Measurements from ENCODE around the gene CNTN1. TPM values are rescaled to one million over a fixed set of nuclear protein-coding genes. Genes with fewer than 3 reads are reported as not detected.

The CNTN1 gene
- total and polyA plus RNA-seq, 10 of the 15 experiments (the other 5 are each of a cell fraction or from before 2014, with no cell fraction given): 0.06 to 0.14 TPM; not detected in 8

- ATAC-seq (no peak), FAIRE-seq (no peak), DNase-seq (ENCODE audit: low read depth, low spot score) (no peak)
- Histone ChIP-seq H3K79me2 (ENCODE audit: control insufficient read depth, insufficient read depth, low read length) (no peaks in the 10 kb centered on the region), H3K9me3 (replicated peaks; ENCODE audit: control insufficient read depth, insufficient read depth, low read length) (no peaks in the 10 kb centered on the region), H3K9ac (ENCODE audit: control insufficient read depth, insufficient read depth, low read length) (no peak overlapping the region), H3K4me1 (ENCODE audit: control insufficient read depth, insufficient read depth, low read length) (no peaks in the 10 kb centered on the region), H3K27me3 (replicated peaks in 1 of 2; ENCODE audit: control insufficient read depth in 2 of 2, insufficient read depth in 2 of 2, low read length in 1 of 2) (no peaks in the 10 kb centered on the region), H4K20me1 (ENCODE audit: control insufficient read depth, insufficient read depth) (no peaks in the 10 kb centered on the region), H3K4me3 (no peak overlapping the region), H3K36me3 (ENCODE audit: control insufficient read depth in 2 of 2, insufficient read depth in 2 of 2, low read length in 1 of 2) (no peaks in the 10 kb centered on the region), H3K27ac (ENCODE audit: control insufficient read depth, insufficient read depth) (no peak overlapping the region), H3K4me2 (ENCODE audit: control insufficient read depth, insufficient read depth) (no peak overlapping the region), H2AFZ (ENCODE audit: control insufficient read depth, low read depth, low read length) (no peak overlapping the region)
- intact Hi-C loops (cut with micrococcal nuclease; ENCODE audit: unreplicated experiment) (no loop called here), in situ Hi-C loops (cut with MboI) (no loop called here)
- ChIA-PET SMC1A (ENCODE audit: uncharacterized antibody, unreplicated experiment) (no interaction called here), RAD21 (ENCODE audit: unreplicated experiment) (no interaction called here), CTCF (no interaction called here), POLR2A (no interaction called here)
- no peak for TF ChIP-seq TBL1XR1 (IDR thresholded peaks at IDR 0.05; ENCODE audit: low read depth, low read length)
- 8% methylated on average over 2 of the region's 2 CpGs for WGBS (ENCODE audit: insufficient coverage, insufficient replicate concordance, low lambda C conversion rate, missing lambda C conversion rate)
- no TSS peak for BruUV-seq (replicated peaks)
These were observed 141.6 kb downstream of the CNTN1 start for GRCh38 chr12:40833818-40834217.

DNA sequence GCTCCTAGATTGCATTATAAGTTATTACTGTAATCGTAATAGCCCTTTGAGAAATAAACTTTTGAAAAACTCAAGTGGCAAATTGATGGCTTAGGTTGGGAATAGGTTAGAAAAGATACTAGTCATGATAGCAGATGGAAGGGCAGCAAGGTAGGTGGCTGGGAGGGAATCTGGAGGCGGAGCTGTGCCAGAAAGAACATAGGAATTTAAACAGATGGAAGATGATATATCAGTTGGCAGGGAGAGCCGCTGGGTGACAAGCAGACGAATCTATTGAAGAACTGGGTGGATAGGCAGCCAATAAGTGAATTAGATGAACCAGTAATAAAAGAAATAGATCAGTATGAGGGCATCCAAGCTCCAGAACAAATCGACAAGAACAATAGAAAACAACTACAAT lies 142.1 kb downstream of the CNTN1 start:
- intact Hi-C loops (cut with micrococcal nuclease; ENCODE audit: unreplicated experiment) (no loop called here), in situ Hi-C loops (cut with MboI) (no loop called here)
- H3K4me1 ChIP-seq (ENCODE audit: control insufficient read depth, insufficient read depth, low read length): no peaks in the 10 kb centered on the region
- no peak overlapping the region for H2AFZ ChIP-seq (ENCODE audit: control insufficient read depth, low read depth, low read length)
- H3K27me3 ChIP-seq (replicated peaks in 1 of 2; ENCODE audit: control insufficient read depth in 2 of 2, insufficient read depth in 2 of 2, low read length in 1 of 2): no peaks in the 10 kb centered on the region
- POLR2A ChIA-PET: no interaction called here
- H3K9me3 ChIP-seq (replicated peaks; ENCODE audit: control insufficient read depth, insufficient read depth, low read length): no peaks in the 10 kb centered on the region
- CTCF ChIA-PET: no interaction called here
- DNase-seq (ENCODE audit: low read depth, low spot score) (no peak), ATAC-seq (no peak), FAIRE-seq (no peak)
- RAD21 ChIA-PET (ENCODE audit: unreplicated experiment): no interaction called here
- no peaks in the 10 kb centered on the region for H3K36me3 ChIP-seq (ENCODE audit: control insufficient read depth in 2 of 2, insufficient read depth in 2 of 2, low read length in 1 of 2)
- 14% methylated on average over 5 of the region's 5 CpGs for WGBS (ENCODE audit: insufficient coverage, insufficient replicate concordance, low lambda C conversion rate, missing lambda C conversion rate)
- no TSS peak for BruUV-seq (replicated peaks)
- H3K9ac ChIP-seq (ENCODE audit: control insufficient read depth, insufficient read depth, low read length): no peak overlapping the region
- SMC1A ChIA-PET (ENCODE audit: uncharacterized antibody, unreplicated experiment): no interaction called here
- H3K27ac ChIP-seq (ENCODE audit: control insufficient read depth, insufficient read depth): no peak overlapping the region
- no peak overlapping the region for H3K4me3 ChIP-seq
- no peaks in the 10 kb centered on the region for H3K79me2 ChIP-seq (ENCODE audit: control insufficient read depth, insufficient read depth, low read length)
- H4K20me1 ChIP-seq (ENCODE audit: control insufficient read depth, insufficient read depth): no peaks in the 10 kb centered on the region
- H3K4me2 ChIP-seq (ENCODE audit: control insufficient read depth, insufficient read depth): no peak overlapping the region
- TF ChIP-seq WRNIP1 (IDR thresholded peaks at IDR 0.05; ENCODE audit: borderline replicate concordance, low read depth, low read length) (no peak), IKZF1 (conservative IDR thresholded peaks at IDR 0.05) (no peak), USF2 (IDR thresholded peaks at IDR 0.05; ENCODE audit: borderline replicate concordance, low read depth, low read length) (no peak), EZH2 (IDR thresholded peaks at IDR 0.05; ENCODE audit: borderline replicate concordance, control insufficient read depth, low read depth, low read length) (no peak), RELA (IDR thresholded peaks at IDR 0.05; ENCODE audit: borderline replicate concordance, partially characterized antibody) (no peak), NFYA (IDR thresholded peaks at IDR 0.05; ENCODE audit: borderline replicate concordance, low read depth, low read length) (no peak), BACH1 (IDR thresholded peaks at IDR 0.05; ENCODE audit: borderline replicate concordance) (no peak), RB1 (IDR thresholded peaks at IDR 0.05; ENCODE audit: borderline replicate concordance) (no peak), DPF2 (IDR thresholded peaks at IDR 0.05) (no peak)
- TF ChIP-seq, protein P1, sequence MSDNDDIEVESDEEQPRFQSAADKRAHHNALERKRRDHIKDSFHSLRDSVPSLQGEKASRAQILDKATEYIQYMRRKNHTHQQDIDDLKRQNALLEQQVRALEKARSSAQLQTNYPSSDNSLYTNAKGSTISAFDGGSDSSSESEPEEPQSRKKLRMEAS (IDR thresholded peaks at IDR 0.05; ENCODE audit: low read depth, low read length): no peak
- TF ChIP-seq, protein P2, sequence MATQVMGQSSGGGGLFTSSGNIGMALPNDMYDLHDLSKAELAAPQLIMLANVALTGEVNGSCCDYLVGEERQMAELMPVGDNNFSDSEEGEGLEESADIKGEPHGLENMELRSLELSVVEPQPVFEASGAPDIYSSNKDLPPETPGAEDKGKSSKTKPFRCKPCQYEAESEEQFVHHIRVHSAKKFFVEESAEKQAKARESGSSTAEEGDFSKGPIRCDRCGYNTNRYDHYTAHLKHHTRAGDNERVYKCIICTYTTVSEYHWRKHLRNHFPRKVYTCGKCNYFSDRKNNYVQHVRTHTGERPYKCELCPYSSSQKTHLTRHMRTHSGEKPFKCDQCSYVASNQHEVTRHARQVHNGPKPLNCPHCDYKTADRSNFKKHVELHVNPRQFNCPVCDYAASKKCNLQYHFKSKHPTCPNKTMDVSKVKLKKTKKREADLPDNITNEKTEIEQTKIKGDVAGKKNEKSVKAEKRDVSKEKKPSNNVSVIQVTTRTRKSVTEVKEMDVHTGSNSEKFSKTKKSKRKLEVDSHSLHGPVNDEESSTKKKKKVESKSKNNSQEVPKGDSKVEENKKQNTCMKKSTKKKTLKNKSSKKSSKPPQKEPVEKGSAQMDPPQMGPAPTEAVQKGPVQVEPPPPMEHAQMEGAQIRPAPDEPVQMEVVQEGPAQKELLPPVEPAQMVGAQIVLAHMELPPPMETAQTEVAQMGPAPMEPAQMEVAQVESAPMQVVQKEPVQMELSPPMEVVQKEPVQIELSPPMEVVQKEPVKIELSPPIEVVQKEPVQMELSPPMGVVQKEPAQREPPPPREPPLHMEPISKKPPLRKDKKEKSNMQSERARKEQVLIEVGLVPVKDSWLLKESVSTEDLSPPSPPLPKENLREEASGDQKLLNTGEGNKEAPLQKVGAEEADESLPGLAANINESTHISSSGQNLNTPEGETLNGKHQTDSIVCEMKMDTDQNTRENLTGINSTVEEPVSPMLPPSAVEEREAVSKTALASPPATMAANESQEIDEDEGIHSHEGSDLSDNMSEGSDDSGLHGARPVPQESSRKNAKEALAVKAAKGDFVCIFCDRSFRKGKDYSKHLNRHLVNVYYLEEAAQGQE (IDR thresholded peaks at IDR 0.05; ENCODE audit: low read depth, low read length): no peak
